Sigmoid colon (tissue), 7 donors: ENCODE results near the gene ZC3H13. TPM values are rescaled to one million over a fixed set of nuclear protein-coding genes. Genes with fewer than 3 reads are reported as not detected.

ENCODE experiments used
- DNase-seq: peaks from one replicate; pipeline ENCODE4 v3.0.0-alpha.2; 2019
- H3K27ac ChIP-seq, 4 donors: fragments of 200-600 bp; sonication (generic); one replicate each; pipeline ENCODE4 v1.5.1; 2016 to 2019; ENCODE audit warnings: mild to moderate bottlenecking in 1 of 4
- H3K27me3 ChIP-seq, 3 donors: fragments of 200-600 bp; sonication (generic); one replicate each; pipeline ENCODE4 v1.5.1; 2019; ENCODE audit warnings: mild to moderate bottlenecking in 1 of 3
- H3K36me3 ChIP-seq, 4 donors: fragments of 200-600 bp; sonication (generic); one replicate each; pipeline ENCODE4 v1.5.1; 2016 to 2019
- H3K4me1 ChIP-seq, 4 donors: fragments of 200-600 bp; sonication (generic); one replicate each; pipeline ENCODE4 v1.5.1; 2017 to 2019
- H3K4me3 ChIP-seq, 4 donors: fragments of 200-600 bp; sonication (generic); one replicate each; pipeline ENCODE4 v1.5.1; 2017 to 2019; ENCODE audit warnings: mild to moderate bottlenecking in 2 of 4, moderate library complexity in 1 of 4
- H3K9me3 ChIP-seq, 4 donors: fragments of 200-600 bp in 3 of 4; sonication (generic) in 3 of 4; one replicate each; pipeline versions ENCODE4 v1.5.1 to v1.6.1; 2013 to 2019
- CTCF ChIP-seq, 4 experiments: fragments of 450-650 bp in 3 of 4; fragments of 200-600 bp in 1 of 4; IDR thresholded peaks; one replicate each; pipeline ENCODE4 v1.5.1; 2016 to 2019; ENCODE audit warnings: antibody characterized with exemption in 4 of 4, mild to moderate bottlenecking in 3 of 4, moderate library complexity in 2 of 4
- EP300 ChIP-seq, 4 donors: sonication (generic); formaldehyde crosslinking; IDR thresholded peaks; one replicate each; pipeline ENCODE4 v1.6.1; 2017; ENCODE audit warnings: antibody characterized with exemption in 4 of 4
- POLR2A ChIP-seq, 2 donors: fragments of 450-650 bp; IDR thresholded peaks; one replicate each; pipeline ENCODE4 v1.6.1; 2016; ENCODE audit warnings: antibody characterized with exemption in 2 of 2, mild to moderate bottlenecking in 2 of 2, moderate library complexity in 2 of 2
- POLR2AphosphoS5 ChIP-seq, 4 donors: sonication (generic); formaldehyde crosslinking; IDR thresholded peaks; one replicate each; pipeline ENCODE4 v1.6.1; 2017; ENCODE audit warnings: antibody characterized with exemption in 4 of 4
- WGBS, 2 donors: extraction: QIAGEN DNeasy Blood & Tissue Kit; methylation state at CpG; one replicate each; pipeline ENCODE4 v1.1.7; 2013; 5-methylcytosine and 5-hydroxymethylcytosine counted together
- intact Hi-C: fragments of 100-400 bp; cut with DNase I; formaldehyde crosslinking; loops from one replicate; pipeline ENCODE4 v1.15.1; 2023
- polyA plus RNA-seq, 3 donors: library from polyadenylated mRNA; stranded (reverse); fragments of 200-250 nt; gene quantifications; one replicate each; pipeline ENCODE4 v1.2.3, GENCODE V29; 2013
- total RNA-seq, 4 donors: library from RNA; depleted of rRNA; stranded (reverse); fragments of >200 nt; gene quantifications; one replicate each; pipeline ENCODE4 v1.1.0, GENCODE V29; 2016
- donor health status: healthy with polysubstance abuse.
- donor health status: Bipolar disorder and iron deficiency.
- donor health status: healthy.

The ZC3H13 gene
- total and polyA plus RNA-seq, 7 donors: 5.8 to 45.3 (median 30.9) TPM

GRCh38 chr13:46101002-46101401 is 48.5 kb upstream of the ZC3H13 start:
- no peaks in the 10 kb centered on the region for H3K9me3 ChIP-seq
- TF ChIP-seq EP300 (IDR thresholded peaks at IDR 0.05) (no peak), POLR2AphosphoS5 (IDR thresholded peaks at IDR 0.05) (no peak), CTCF (IDR thresholded peaks at IDR 0.05) (no peak), POLR2A (IDR thresholded peaks at IDR 0.05) (no peak)
- H3K27me3 ChIP-seq: no peaks in the 10 kb centered on the region
- no peak overlapping the region for H3K27ac ChIP-seq
- 73 to 88% methylated on average over 4 of the region's 4 CpGs for WGBS, 2 donors
- intact Hi-C loops: no loop called here
- no peaks in the 10 kb centered on the region for H3K36me3 ChIP-seq
- H3K4me1 ChIP-seq: peaks cover 0 to 7% (median 0%) of the 10 kb centered on the region in 4 donors
- no peak overlapping the region for H3K4me3 ChIP-seq
- no peak for DNase-seq

- Histone ChIP-seq H3K9me3 (no peaks in the 10 kb centered on the region), H3K4me1 (peaks cover 0 to 7% (median 0%) of the 10 kb centered on the region in 4 donors), H3K27ac (no peak overlapping the region), H3K36me3 (no peaks in the 10 kb centered on the region), H3K4me3 (no peak overlapping the region), H3K27me3 (no peaks in the 10 kb centered on the region)
- 71 to 81% methylated on average over 1 of the region's 1 CpG for WGBS, 2 donors
- TF ChIP-seq POLR2AphosphoS5 (IDR thresholded peaks at IDR 0.05) (no peak), CTCF (IDR thresholded peaks at IDR 0.05) (no peak), POLR2A (IDR thresholded peaks at IDR 0.05) (no peak), EP300 (IDR thresholded peaks at IDR 0.05) (no peak)
- no peak for DNase-seq
- intact Hi-C loops: no loop called here
These were observed 47.8 kb upstream of the ZC3H13 start for GRCh38 chr13:46100191-46100815.

- Histone ChIP-seq H3K4me1 (peaks cover 0 to 7% (median 0%) of the 10 kb centered on the region in 4 donors), H3K4me3 (no peak overlapping the region), H3K9me3 (no peaks in the 10 kb centered on the region), H3K36me3 (no peaks in the 10 kb centered on the region), H3K27ac (no peak overlapping the region), H3K27me3 (no peaks in the 10 kb centered on the region)
- TF ChIP-seq POLR2AphosphoS5 (IDR thresholded peaks at IDR 0.05) (no peak), POLR2A (IDR thresholded peaks at IDR 0.05) (no peak), CTCF (IDR thresholded peaks at IDR 0.05) (no peak), EP300 (IDR thresholded peaks at IDR 0.05) (no peak)
- DNase-seq: no peak
- intact Hi-C loops: no loop called here
- 25 to 75% methylated on average over 4 of the region's 4 CpGs for WGBS, 2 donors
These were observed 45.1 kb upstream of the ZC3H13 start for GRCh38 chr13:46097663-46098062.

- Histone ChIP-seq H3K27ac (no peak overlapping the region), H3K27me3 (no peaks in the 10 kb centered on the region), H3K9me3 (no peaks in the 10 kb centered on the region), H3K4me3 (no peak overlapping the region), H3K4me1 (peaks cover 0 to 7% (median 0%) of the 10 kb centered on the region in 4 donors), H3K36me3 (no peaks in the 10 kb centered on the region)
- TF ChIP-seq CTCF (IDR thresholded peaks at IDR 0.05) (no peak), POLR2AphosphoS5 (IDR thresholded peaks at IDR 0.05) (no peak), EP300 (IDR thresholded peaks at IDR 0.05) (no peak), POLR2A (IDR thresholded peaks at IDR 0.05) (no peak)
- intact Hi-C loops: no loop called here
- DNase-seq: no peak
- 72 to 88% methylated on average over 3 of the region's 3 CpGs for WGBS, 2 donors
These were observed 44.5 kb upstream of the ZC3H13 start for GRCh38 chr13:46097015-46097414.

GRCh38 chr13:46094478-46094877 is 41.9 kb upstream of the ZC3H13 start:
- 82 to 84% methylated on average over 3 of the region's 3 CpGs for WGBS, 2 donors
- no peak overlapping the region for H3K4me3 ChIP-seq
- no peak overlapping the region for H3K27ac ChIP-seq
- H3K36me3 ChIP-seq: no peaks in the 10 kb centered on the region
- H3K27me3 ChIP-seq: no peaks in the 10 kb centered on the region
- TF ChIP-seq CTCF (IDR thresholded peaks at IDR 0.05): no peak
- no peak for TF ChIP-seq POLR2AphosphoS5 (IDR thresholded peaks at IDR 0.05)
- no peak for TF ChIP-seq EP300 (IDR thresholded peaks at IDR 0.05)
- H3K9me3 ChIP-seq: no peaks in the 10 kb centered on the region
- H3K4me1 ChIP-seq: no peaks in the 10 kb centered on the region
- intact Hi-C loops: no loop called here
- DNase-seq: no peak
